Loucy (cell line): ENCODE data around the gene HPSE2.

ENCODE experiments used
- EZH2phosphoT487 ChIP-seq: fragments of 200-600 bp; IDR thresholded peaks from 2 replicates; pipeline ENCODE4 v1.6.1; 2018; ENCODE audit warnings: antibody characterized with exemption, mild to moderate bottlenecking, moderate library complexity, borderline replicate concordance
- TF ChIP-seq, protein P1 (sequence below): fragments of 200-600 bp; sonication (generic); conservative IDR thresholded peaks from 2 replicates; pipeline ENCODE4 v1.5.1; 2014; ENCODE audit warnings: mild to moderate bottlenecking, antibody characterized with exemption, low read length

- TF ChIP-seq, protein P1, sequence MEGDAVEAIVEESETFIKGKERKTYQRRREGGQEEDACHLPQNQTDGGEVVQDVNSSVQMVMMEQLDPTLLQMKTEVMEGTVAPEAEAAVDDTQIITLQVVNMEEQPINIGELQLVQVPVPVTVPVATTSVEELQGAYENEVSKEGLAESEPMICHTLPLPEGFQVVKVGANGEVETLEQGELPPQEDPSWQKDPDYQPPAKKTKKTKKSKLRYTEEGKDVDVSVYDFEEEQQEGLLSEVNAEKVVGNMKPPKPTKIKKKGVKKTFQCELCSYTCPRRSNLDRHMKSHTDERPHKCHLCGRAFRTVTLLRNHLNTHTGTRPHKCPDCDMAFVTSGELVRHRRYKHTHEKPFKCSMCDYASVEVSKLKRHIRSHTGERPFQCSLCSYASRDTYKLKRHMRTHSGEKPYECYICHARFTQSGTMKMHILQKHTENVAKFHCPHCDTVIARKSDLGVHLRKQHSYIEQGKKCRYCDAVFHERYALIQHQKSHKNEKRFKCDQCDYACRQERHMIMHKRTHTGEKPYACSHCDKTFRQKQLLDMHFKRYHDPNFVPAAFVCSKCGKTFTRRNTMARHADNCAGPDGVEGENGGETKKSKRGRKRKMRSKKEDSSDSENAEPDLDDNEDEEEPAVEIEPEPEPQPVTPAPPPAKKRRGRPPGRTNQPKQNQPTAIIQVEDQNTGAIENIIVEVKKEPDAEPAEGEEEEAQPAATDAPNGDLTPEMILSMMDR: no peak
- no peak for TF ChIP-seq EZH2phosphoT487
These were observed 74.5 kb downstream of the HPSE2 start for GRCh38 chr10:99161165-99161564.
